ENCODE results near the gene MSH3. TPM values are rescaled to one million over a fixed set of nuclear protein-coding genes. Genes with fewer than 3 reads are reported as not detected.

MSH3 gene
- total and polyA plus RNA-seq, 3 donors from 2014 or later: 7.6 to 17.7 (median 16.6) TPM

DNA sequence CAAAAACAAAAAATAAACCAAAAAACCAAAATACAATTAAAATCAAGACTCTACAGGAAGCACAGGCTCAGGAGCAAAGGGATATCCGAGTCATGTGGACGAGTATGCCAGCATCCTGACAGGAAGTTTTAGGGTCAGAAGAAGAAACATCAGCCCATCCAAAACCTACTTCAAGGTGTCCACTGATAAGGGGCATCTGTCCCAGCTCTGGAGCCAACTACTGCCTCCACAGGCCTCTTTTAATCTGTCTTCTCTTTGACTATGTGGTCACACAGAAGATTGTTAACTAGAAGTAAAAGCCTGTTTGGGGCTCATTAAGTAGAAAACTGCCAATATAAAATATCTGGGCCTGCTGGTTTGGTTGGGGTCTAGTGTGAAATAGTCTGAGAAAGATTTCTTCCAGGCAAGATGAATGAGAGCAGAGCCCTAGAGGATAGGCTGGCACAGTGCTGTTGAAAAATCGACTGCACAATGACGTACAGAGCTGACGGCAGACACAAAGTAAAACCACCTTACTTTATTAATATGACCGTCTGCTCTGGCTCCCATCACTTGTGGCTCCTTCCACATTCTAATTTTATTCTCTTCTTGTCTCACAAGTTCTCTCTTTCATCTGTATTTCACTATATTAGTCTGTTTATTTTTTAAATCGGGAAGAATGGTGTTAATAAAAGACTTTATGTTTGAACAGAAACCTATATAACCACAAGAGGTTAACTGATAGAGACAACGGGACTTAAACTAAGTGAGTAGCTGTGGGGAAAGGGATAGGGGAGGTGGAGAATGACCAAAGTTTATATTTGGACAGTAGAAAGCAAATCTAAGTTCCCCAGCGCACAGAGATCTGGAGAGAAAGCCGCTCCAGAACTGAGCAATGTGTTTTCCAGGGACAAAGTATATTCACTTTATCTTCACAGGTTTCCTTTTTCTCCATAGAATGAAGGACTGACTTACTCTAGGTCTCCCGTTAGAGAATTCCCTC lies 22.9 kb upstream of the MSH3 start:
- TF ChIP-seq, protein P1, sequence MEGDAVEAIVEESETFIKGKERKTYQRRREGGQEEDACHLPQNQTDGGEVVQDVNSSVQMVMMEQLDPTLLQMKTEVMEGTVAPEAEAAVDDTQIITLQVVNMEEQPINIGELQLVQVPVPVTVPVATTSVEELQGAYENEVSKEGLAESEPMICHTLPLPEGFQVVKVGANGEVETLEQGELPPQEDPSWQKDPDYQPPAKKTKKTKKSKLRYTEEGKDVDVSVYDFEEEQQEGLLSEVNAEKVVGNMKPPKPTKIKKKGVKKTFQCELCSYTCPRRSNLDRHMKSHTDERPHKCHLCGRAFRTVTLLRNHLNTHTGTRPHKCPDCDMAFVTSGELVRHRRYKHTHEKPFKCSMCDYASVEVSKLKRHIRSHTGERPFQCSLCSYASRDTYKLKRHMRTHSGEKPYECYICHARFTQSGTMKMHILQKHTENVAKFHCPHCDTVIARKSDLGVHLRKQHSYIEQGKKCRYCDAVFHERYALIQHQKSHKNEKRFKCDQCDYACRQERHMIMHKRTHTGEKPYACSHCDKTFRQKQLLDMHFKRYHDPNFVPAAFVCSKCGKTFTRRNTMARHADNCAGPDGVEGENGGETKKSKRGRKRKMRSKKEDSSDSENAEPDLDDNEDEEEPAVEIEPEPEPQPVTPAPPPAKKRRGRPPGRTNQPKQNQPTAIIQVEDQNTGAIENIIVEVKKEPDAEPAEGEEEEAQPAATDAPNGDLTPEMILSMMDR (IDR thresholded peaks at IDR 0.05): no peak
- no peak for TF ChIP-seq POLR2A (IDR thresholded peaks at IDR 0.05)
- no peaks in the 10 kb centered on the region for H3K9me3 ChIP-seq
- intact Hi-C loops (cut with DNase I; ENCODE audit: low total_unique reads): no loop called here
- no peaks in the 10 kb centered on the region for H3K27me3 ChIP-seq
- no peak overlapping the region for H3K4me3 ChIP-seq
- H3K27ac ChIP-seq: no peak overlapping the region
- H3K36me3 ChIP-seq (ENCODE audit: low read depth, missing control alignments): no peaks in the 10 kb centered on the region
- no peaks in the 10 kb centered on the region for H3K4me1 ChIP-seq
- 89 to 94% methylated on average over 11 of the region's 11 CpGs for WGBS, 2 donors
- DNase-seq: no peak

DNA sequence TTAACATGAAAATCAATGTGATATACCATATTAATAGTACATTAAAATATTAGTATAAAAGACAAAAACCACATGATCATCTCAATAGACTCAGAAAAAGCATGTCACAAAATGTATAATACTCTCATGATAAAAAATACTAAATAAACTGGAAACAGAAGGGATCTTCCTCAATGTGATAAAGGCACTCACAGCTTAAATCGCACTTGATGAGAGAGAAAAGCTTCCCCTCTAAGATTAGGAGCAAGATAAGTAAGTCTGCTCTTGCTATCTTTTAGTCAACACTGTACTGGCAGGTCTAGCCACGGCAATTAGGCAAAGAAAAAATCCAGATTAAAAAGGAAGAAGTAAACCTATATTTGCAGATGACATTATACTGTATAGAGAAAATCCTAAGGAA lies 21.8 kb upstream of the MSH3 start:
- 86 to 93% methylated on average over 2 of the region's 2 CpGs for WGBS, 2 donors
- H3K36me3 ChIP-seq (ENCODE audit: low read depth, missing control alignments): no peaks in the 10 kb centered on the region
- intact Hi-C loops (cut with DNase I; ENCODE audit: low total_unique reads): no loop called here

DNA sequence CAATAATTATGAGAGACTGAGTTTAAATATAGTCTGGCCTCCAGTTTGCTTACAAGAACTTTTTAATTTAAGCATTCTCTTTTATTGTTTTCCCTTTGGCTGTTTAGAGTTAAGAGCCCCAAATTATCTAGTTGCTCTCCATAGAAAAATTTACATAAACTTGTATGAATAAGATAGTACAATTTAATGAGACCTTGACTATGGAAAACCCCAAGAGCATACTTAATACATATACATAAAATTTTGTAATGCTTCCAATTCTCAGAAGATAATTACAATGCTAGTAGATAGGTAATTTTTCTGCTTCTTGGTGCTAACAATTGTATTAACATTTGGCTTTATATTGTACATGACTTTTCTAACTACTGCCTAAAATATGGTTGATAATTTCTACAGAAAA lies 20.3 kb upstream of the MSH3 start:
- H3K9me3 ChIP-seq: no peaks in the 10 kb centered on the region
- DNase-seq: no peak
- H3K36me3 ChIP-seq (ENCODE audit: low read depth, missing control alignments): no peaks in the 10 kb centered on the region
- H3K27me3 ChIP-seq: no peaks in the 10 kb centered on the region
- no peaks in the 10 kb centered on the region for H3K4me1 ChIP-seq
- no peak overlapping the region for H3K27ac ChIP-seq
- intact Hi-C loops (cut with DNase I; ENCODE audit: low total_unique reads): no loop called here
- TF ChIP-seq, protein P1 (IDR thresholded peaks at IDR 0.05): no peak
- no peak for TF ChIP-seq POLR2A (IDR thresholded peaks at IDR 0.05)
- no peak overlapping the region for H3K4me3 ChIP-seq

More for the DNA sequence above, 21.8 kb upstream of the MSH3 start:
- Histone ChIP-seq H3K4me1 (no peaks in the 10 kb centered on the region), H3K27ac (no peak overlapping the region), H3K27me3 (no peaks in the 10 kb centered on the region), H3K4me3 (no peak overlapping the region), H3K9me3 (no peaks in the 10 kb centered on the region)
- TF ChIP-seq, protein P1 (IDR thresholded peaks at IDR 0.05): no peak
- TF ChIP-seq POLR2A (IDR thresholded peaks at IDR 0.05): no peak
- no peak for DNase-seq

DNA sequence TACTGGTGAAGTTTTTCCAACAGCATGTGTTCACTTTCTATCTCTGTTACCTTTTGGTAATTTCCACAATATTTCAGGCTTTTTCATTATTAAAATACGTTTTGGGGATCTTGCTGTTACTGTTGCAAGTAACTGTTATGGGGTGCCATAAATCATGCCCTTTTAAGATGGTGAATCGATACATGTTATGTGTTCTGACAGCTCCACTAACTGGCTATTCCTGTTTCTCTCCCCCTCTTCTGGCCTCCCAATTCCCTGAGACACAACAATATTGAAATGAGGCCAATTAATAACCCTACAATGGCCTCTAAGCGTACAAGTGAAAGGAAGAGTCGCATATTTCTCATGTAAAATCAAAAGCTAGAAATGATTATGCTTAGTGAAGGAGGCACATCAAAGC lies 13.1 kb upstream of the MSH3 start:
- no peaks in the 10 kb centered on the region for H3K36me3 ChIP-seq (ENCODE audit: low read depth, missing control alignments)
- no peaks in the 10 kb centered on the region for H3K4me1 ChIP-seq
- H3K27ac ChIP-seq: no peak overlapping the region

More for the DNA sequence above, 13.1 kb upstream of the MSH3 start:
- 90 to 92% methylated on average over 4 of the region's 4 CpGs for WGBS, 2 donors
- Histone ChIP-seq H3K4me3 (no peak overlapping the region), H3K27me3 (no peaks in the 10 kb centered on the region), H3K9me3 (no peaks in the 10 kb centered on the region)
- TF ChIP-seq, protein P1 (IDR thresholded peaks at IDR 0.05): no peak
- TF ChIP-seq POLR2A (IDR thresholded peaks at IDR 0.05): no peak
- intact Hi-C loops (cut with DNase I; ENCODE audit: low total_unique reads): no loop called here
- no peak for DNase-seq

All from testis (tissue), 3 donors.